HG03066 (cell line): Measurements from ENCODE around the gene RB1.
"Not testable (repeated sequence)": the region's sequence is repeated elsewhere in the genome, so short reads cannot be mapped to it uniquely, and the experiment has no call there.

Experiments
- ATAC-seq: cut with Tn5 transposase; IDR thresholded peaks from one replicate; pipeline ENCODE4 v1.9.1; 2021; ENCODE audit warnings: low read depth; ENCODE audit not compliant: unreplicated experiment

Gene RB1

DNA sequence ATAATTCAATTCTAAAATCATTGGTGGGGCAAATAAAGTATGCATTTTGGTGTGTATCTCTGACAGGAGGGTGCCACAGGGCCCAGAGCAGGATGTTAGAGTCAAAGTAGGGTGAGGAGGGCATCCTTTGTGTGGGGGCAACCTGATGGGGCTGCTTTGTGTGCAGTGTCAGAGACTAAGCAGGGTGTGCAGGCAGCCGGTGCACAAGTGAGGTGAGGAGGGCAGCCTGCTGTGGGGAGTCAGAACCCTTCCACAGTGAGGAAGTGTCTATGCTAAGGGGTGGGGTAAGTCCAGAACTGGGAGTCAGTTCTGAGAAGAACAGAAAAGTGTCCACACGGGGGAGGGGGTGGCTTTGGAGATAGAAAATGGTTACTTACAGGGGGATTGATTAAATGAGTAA lies 40.7 kb downstream of the RB1 start:
- no peak for ATAC-seq

GRCh38 chr13:48346583-48346982 lies 43.0 kb downstream of the RB1 start:
- ATAC-seq = no peak

- no peak for ATAC-seq
Observed at GRCh38 chr13:48349525-48349924, 46.0 kb downstream of the RB1 start.

- no peak for ATAC-seq
Observed at GRCh38 chr13:48353590-48353989, 50.0 kb downstream of the RB1 start.

DNA sequence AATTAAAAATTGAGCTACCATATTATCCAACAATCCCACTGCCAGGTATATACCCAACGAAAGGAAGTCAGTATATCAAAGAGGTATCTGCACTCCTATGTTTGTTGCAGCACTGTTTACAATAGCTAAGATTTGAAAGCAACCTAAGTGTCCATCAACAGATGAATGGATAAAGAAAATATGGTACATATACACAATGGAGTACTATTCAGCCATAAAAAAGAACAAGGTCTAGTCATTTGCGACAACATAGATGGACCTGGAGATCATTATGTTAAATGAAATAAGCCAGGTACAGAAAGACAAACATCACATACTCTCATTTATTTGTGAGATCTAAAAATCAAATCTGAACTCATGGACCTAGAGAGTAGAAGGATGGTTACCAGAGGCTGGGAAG lies 52.0 kb downstream of the RB1 start:
- not testable (repeated sequence) for ATAC-seq

DNA sequence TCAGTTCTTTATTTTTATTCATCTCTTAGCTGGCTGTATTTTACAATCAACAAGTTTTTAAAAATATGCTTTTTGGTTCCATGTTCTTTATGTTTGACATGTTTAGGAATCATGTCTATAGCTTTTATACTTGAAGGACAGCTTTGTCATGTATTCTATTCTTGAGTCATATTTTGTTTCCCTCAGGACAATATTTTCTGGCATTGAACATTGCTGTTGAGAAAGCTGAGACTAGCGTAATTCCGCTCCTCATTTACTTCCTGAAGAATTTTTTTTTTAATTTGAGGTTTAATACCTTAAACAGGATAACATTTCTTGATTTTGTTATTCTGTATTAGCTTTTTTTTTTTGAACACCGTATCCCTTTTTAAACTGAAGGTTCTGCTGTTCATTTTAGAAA lies 53.2 kb downstream of the RB1 start:
- no peak for ATAC-seq

DNA sequence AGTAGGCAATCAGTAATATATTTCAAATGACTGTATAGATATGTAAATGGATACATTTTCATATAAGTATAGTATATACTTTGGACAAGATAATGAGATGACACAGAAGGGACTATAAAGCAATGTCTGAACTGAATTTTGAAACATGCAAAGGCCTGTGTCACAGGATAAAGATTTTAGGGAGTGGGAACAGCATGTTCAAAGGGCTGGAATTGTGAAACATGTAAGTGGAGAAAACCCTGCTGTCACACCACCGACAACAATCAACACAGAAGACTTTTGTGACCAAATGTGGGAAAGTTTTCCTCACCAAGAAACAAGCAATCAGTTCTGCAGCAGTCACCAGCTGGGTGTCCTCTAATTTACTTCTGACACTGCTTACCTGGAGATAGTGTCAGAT lies 66.4 kb downstream of the RB1 start:
- no peak for ATAC-seq

- no peak for ATAC-seq
Observed at GRCh38 chr13:48370815-48371214, 67.3 kb downstream of the RB1 start.

GRCh38 chr13:48377857-48378256 lies 74.3 kb downstream of the RB1 start:
- ATAC-seq = no peak

DNA sequence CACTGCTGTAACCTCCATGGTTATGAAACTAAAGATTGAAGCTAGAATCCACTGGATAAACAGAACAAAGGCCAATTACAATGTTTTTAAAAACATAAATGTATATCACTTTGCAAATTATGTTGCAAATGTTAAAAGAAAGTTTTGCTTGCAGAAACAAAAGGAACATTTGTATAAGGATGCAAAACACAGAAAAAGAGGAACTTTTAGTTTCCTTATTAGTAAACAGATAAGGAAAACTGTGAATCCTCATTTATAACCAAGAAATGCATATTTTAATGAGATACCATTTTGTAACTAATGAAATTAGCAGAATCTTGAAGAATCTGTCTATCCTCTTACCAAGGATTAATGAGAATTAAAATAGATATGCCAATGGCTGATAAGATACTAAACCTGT lies 77.0 kb downstream of the RB1 start:
- no peak for ATAC-seq

GRCh38 chr13:48383384-48383783 lies 79.8 kb downstream of the RB1 start:
- no peak for ATAC-seq

DNA sequence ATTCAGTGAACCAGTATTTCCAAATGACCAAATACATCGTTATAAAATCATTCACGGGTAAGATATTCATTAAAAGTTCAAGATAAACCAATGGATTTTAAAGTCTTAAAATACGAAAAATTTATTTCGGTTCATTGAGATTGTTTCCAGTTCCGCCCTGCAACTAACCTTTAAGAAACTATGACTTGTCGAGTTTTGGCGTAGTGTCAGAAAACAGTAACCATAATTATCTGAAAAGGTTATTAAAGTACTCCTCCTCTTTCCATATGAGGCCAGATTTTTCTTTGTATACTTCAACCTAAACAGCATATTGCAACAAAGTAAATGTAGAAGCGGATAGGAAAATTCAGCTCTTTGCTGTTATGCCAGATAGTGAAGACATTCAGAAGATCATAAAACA lies 83.3 kb downstream of the RB1 start:
- ATAC-seq = no peak

GRCh38 chr13:48391257-48391656 lies 87.7 kb downstream of the RB1 start:
- ATAC-seq = no peak

- no peak for ATAC-seq
Observed at GRCh38 chr13:48393030-48393697, 89.6 kb downstream of the RB1 start.

- no peak for ATAC-seq
Observed at GRCh38 chr13:48393698-48394085, 90.1 kb downstream of the RB1 start.

GRCh38 chr13:48397744-48398143 lies 94.2 kb downstream of the RB1 start:
- ATAC-seq = no peak

DNA sequence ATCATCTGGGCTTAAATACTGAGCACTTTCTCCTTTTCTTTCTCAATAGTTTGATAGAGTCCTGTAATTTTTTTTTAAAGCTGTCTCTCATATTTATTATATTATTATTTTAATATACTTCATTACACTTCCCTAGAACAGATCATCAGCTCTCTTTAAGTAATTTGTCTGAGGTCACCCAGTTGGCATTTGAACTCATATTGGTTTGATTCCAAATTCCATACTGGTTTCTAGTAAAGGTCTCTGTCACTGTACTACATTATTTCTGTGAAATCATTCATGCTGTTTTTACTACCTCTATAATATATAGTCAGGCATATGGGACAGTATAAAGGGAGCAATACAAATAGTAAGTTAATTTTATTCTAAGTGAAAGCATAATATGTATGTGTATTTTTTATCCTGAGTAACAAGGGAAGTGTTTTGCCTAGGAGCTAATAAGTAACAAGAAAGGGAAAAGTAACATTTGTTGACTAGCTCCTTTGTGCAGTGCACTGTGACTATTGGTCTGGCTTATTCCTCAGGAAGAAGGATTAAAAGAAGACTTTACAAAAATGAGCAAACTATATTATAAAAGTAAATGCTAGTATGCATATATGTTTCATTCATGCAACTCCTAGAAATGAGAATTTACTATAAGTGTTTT lies 95.0 kb downstream of the RB1 start:
- ATAC-seq = no peak

- no peak for ATAC-seq
Observed at GRCh38 chr13:48400090-48400694, 96.6 kb downstream of the RB1 start.

GRCh38 chr13:48400850-48401291 lies 97.3 kb downstream of the RB1 start:
- peak; percentile 44 for ATAC-seq

GRCh38 chr13:48401480-48401879 lies 97.9 kb downstream of the RB1 start:
- ATAC-seq = no peak

GRCh38 chr13:48402325-48402932 lies 98.9 kb downstream of the RB1 start:
- no peak for ATAC-seq
